ENCODE data around the gene FAM221B. TPM values are rescaled to one million over a fixed set of nuclear protein-coding genes. Genes with fewer than 3 reads are reported as not detected.

The FAM221B gene
- total and polyA plus RNA-seq, 9 of the 15 experiments (the other 6 are each of a cell fraction or from before 2014, with no cell fraction given) = 0.01 TPM; not detected in 8

DNA sequence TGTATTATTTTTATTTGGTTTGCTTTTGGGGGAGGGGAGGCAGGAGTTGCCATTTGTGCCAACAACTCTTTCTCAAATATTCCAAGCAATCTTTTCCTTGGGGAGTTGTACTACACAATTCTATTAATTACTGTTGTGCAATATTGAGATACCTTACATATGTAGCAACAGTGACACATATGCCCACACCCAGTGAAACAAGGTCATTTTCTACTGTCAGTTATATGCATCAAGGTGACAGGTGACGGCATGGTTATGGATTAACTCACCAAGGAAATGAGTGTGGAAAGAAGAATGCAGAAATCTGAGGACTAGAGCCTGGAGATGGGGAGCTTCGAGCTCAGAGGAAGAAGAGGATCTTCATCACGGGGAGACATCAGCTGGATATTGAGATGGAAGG, 56.6 kb downstream of the FAM221B start:
- no peaks in the 10 kb centered on the region for H3K9me3 ChIP-seq (replicated peaks; ENCODE audit: control insufficient read depth, insufficient read depth, low read depth, low read length)
- intact Hi-C loops (cut with micrococcal nuclease) (no loop called here), in situ Hi-C loops (cut with MboI) (no loop called here)
- no peak overlapping the region for H3K9ac ChIP-seq (ENCODE audit: insufficient read depth in 1 of 2, low read depth in 2 of 2, low read length in 2 of 2)
- ChIA-PET POLR2A (interaction anchor here (0.5 to 1.8 kb wide), 5 partner anchors 10 to 44 kb away, joined by 3 to 5 read pairs (median 3); partner anchors contain the start of genes GBA2 and RGP1), CTCF (ENCODE audit: low intra/inter-chr PET ratio) (no interaction called here)
- no peak for DNase-seq (ENCODE audit: extremely low read depth in 1 of 4, low spot score in 3 of 4)
- ATAC-seq = no peak
- H3K36me3 ChIP-seq (ENCODE audit: control insufficient read depth, insufficient read depth, low read length) = 0 out of 3 replicates have a peak, but pooled peaks cover 4% of the 10 kb centered on the region
- peaks cover 10% of the 10 kb centered on the region for H3K79me2 ChIP-seq (ENCODE audit: control insufficient read depth, insufficient read depth, low read length)
- H2AFZ ChIP-seq (ENCODE audit: low read depth, low read length) = no peak overlapping the region
- H3K4me1 ChIP-seq (replicated peaks in 1 of 2; ENCODE audit: control insufficient read depth in 2 of 2, insufficient read depth in 2 of 2, low read length in 2 of 2) = peaks cover 6 to 23% of the 10 kb centered on the region in 2 experiments; a peak in 4 of 5 replicates
- TF ChIP-seq ZNF785 (CRISPR knock-in tag; IDR thresholded peaks at IDR 0.05) (no peak), CEBPG (CRISPR knock-in tag; IDR thresholded peaks at IDR 0.05) (no peak), CEBPG (tag; conservative IDR thresholded peaks at IDR 0.05 in 1 of 2, IDR thresholded peaks at IDR 0.05 in 1 of 2) (peak; percentile 50 to 80; a peak in 3 of 4 replicates), CEBPB (tag; IDR thresholded peaks at IDR 0.05) (peak; percentile 84)
- FAIRE-seq = no peak
- H3K27me3 ChIP-seq (ENCODE audit: control insufficient read depth in 2 of 2, insufficient read depth in 2 of 2, low read length in 2 of 2) = no peaks in the 10 kb centered on the region
- no peaks in the 10 kb centered on the region for H3K9me1 ChIP-seq (ENCODE audit: control insufficient read depth, insufficient read depth, low read length)
- no peaks in the 10 kb centered on the region for H4K20me1 ChIP-seq (replicated peaks; ENCODE audit: control insufficient read depth, insufficient read depth, low read length)
- 83% methylated on average over 3 of the region's 3 CpGs for WGBS (ENCODE audit: insufficient coverage, low coverage, missing lambda C conversion rate)
- H3K4me3 ChIP-seq = no peak overlapping the region
- H3K27ac ChIP-seq (ENCODE audit: extremely low read depth, low read depth, low read length) = no peak overlapping the region
- no TSS peak for BruUV-seq (replicated peaks)
- no peak overlapping the region for H3K4me2 ChIP-seq (ENCODE audit: insufficient read depth, low read length)

DNA sequence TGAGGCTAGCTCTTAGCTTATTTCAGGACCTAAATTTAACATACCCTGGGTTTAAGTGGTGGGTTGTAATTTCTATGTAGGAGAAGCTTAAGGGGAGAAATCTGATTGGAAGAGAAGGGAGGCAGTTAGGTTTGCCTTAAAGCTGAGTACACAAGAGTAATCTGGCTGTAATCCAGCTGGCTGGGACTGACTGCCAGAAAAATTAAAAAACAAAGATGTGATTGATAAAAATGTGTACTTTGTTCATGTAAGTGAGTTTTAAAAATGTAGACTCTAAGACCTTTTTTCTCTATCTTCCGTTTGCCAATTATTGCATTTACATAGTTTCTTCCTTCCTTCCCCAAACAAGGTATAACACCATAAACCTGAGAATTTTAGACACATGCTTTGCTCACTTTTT, 57.0 kb downstream of the FAM221B start:
- Histone ChIP-seq H3K27ac (ENCODE audit: extremely low read depth, low read depth, low read length) (peak overlapping the region; percentile 48; the same call in 1 of the 3 replicates), H3K9me1 (ENCODE audit: control insufficient read depth, insufficient read depth, low read length) (no peaks in the 10 kb centered on the region), H3K36me3 (ENCODE audit: control insufficient read depth, insufficient read depth, low read length) (0 out of 3 replicates have a peak, but pooled peaks cover 4% of the 10 kb centered on the region), H3K4me2 (ENCODE audit: insufficient read depth, low read length) (no peak overlapping the region), H4K20me1 (replicated peaks; ENCODE audit: control insufficient read depth, insufficient read depth, low read length) (no peaks in the 10 kb centered on the region), H3K4me3 (no peak overlapping the region), H3K9me3 (replicated peaks; ENCODE audit: control insufficient read depth, insufficient read depth, low read depth, low read length) (no peaks in the 10 kb centered on the region), H3K79me2 (ENCODE audit: control insufficient read depth, insufficient read depth, low read length) (peaks cover 14% of the 10 kb centered on the region), H3K4me1 (replicated peaks in 1 of 2; ENCODE audit: control insufficient read depth in 2 of 2, insufficient read depth in 2 of 2, low read length in 2 of 2) (peaks cover 6 to 23% of the 10 kb centered on the region in 2 experiments; a peak in 4 of 5 replicates), H3K27me3 (ENCODE audit: control insufficient read depth in 2 of 2, insufficient read depth in 2 of 2, low read length in 2 of 2) (no peaks in the 10 kb centered on the region), H3K9ac (ENCODE audit: insufficient read depth in 1 of 2, low read depth in 2 of 2, low read length in 2 of 2) (no peak overlapping the region), H2AFZ (ENCODE audit: low read depth, low read length) (no peak overlapping the region)
- BruUV-seq (replicated peaks) = no TSS peak
- in situ Hi-C loops (cut with MboI) = no loop called here
- WGBS (ENCODE audit: insufficient coverage, low coverage, missing lambda C conversion rate) = 0% methylated on average over 1 of the region's 1 CpG
- peak; percentile 34; the same call in 1 of the 3 replicates for ATAC-seq
- CTCF ChIA-PET (ENCODE audit: low intra/inter-chr PET ratio) = no interaction called here
- POLR2A ChIA-PET = interaction anchor here (0.6 to 1.8 kb wide), 5 partner anchors 9 to 353 kb away, joined by 3 to 5 read pairs (median 3); partner anchors contain the start of genes GBA2 and RGP1
- peak; percentile 22 to 52 (median 34) for DNase-seq (ENCODE audit: extremely low read depth in 1 of 4, low spot score in 3 of 4)
- intact Hi-C loops (cut with micrococcal nuclease) = no loop called here
- FAIRE-seq = peak; percentile 35
- TF ChIP-seq SREBF2 (CRISPR knock-in tag; IDR thresholded peaks at IDR 0.05) (no peak), CBFA2T3 (IDR thresholded peaks at IDR 0.05) (0 out of 2 replicates have a peak, but pooled peaks have one; percentile 10), TAL1 (IDR thresholded peaks at IDR 0.05) (0 out of 2 replicates have a peak, but pooled peaks have one; percentile 17), ZNF79 (CRISPR knock-in tag; IDR thresholded peaks at IDR 0.05; ENCODE audit: low read depth) (no peak), NFYB (IDR thresholded peaks at IDR 0.05; ENCODE audit: extremely low read depth, insufficient read length) (no peak), CBX3 (IDR thresholded peaks at IDR 0.05; ENCODE audit: borderline replicate concordance in 1 of 2, low read length in 2 of 2) (no peak), FOXA3 (CRISPR knock-in tag; conservative IDR thresholded peaks at IDR 0.05 in 1 of 2, IDR thresholded peaks at IDR 0.05 in 1 of 2) (peak in 1 of 2 experiments; percentile 73; a peak in 3 of 4 replicates)
- TF ChIP-seq, protein P1, sequence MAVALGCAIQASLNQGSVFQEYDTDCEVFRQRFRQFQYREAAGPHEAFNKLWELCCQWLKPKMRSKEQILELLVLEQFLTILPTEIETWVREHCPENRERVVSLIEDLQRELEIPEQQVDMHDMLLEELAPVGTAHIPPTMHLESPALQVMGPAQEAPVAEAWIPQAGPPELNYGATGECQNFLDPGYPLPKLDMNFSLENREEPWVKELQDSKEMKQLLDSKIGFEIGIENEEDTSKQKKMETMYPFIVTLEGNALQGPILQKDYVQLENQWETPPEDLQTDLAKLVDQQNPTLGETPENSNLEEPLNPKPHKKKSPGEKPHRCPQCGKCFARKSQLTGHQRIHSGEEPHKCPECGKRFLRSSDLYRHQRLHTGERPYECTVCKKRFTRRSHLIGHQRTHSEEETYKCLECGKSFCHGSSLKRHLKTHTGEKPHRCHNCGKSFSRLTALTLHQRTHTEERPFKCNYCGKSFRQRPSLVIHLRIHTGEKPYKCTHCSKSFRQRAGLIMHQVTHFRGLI (CRISPR knock-in tag; IDR thresholded peaks at IDR 0.05) = no peak
- TF ChIP-seq, protein P2, sequence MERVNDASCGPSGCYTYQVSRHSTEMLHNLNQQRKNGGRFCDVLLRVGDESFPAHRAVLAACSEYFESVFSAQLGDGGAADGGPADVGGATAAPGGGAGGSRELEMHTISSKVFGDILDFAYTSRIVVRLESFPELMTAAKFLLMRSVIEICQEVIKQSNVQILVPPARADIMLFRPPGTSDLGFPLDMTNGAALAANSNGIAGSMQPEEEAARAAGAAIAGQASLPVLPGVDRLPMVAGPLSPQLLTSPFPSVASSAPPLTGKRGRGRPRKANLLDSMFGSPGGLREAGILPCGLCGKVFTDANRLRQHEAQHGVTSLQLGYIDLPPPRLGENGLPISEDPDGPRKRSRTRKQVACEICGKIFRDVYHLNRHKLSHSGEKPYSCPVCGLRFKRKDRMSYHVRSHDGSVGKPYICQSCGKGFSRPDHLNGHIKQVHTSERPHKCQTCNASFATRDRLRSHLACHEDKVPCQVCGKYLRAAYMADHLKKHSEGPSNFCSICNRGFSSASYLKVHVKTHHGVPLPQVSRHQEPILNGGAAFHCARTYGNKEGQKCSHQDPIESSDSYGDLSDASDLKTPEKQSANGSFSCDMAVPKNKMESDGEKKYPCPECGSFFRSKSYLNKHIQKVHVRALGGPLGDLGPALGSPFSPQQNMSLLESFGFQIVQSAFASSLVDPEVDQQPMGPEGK (CRISPR knock-in tag; IDR thresholded peaks at IDR 0.05; ENCODE audit: borderline replicate concordance) = no peak

Data from K562 (cell line).